ENCODE data around the gene HIRA. TPM values are rescaled to one million over a fixed set of nuclear protein-coding genes. Genes with fewer than 3 reads are reported as not detected.

Gene HIRA
- total RNA-seq, 1 experiment from 2014 or later = 51.0 TPM

GRCh38 chr22:19393704-19394103 is 37.8 kb downstream of the HIRA start (continued):
- TF ChIP-seq ZNF512 (CRISPR knock-in tag; IDR thresholded peaks at IDR 0.05; ENCODE audit: borderline replicate concordance) (no peak), ELF4 (CRISPR knock-in tag; IDR thresholded peaks at IDR 0.05; ENCODE audit: low read depth) (no peak), PRRX2 (CRISPR knock-in tag; IDR thresholded peaks at IDR 0.05) (no peak), ZNF138 (CRISPR knock-in tag; conservative IDR thresholded peaks at IDR 0.05) (no peak), FOXP1 (CRISPR knock-in tag; IDR thresholded peaks at IDR 0.05; ENCODE audit: borderline replicate concordance) (no peak)

- H3K27ac Mint-ChIP-seq = no peak overlapping the region
- DNase-seq (ENCODE audit: low spot score) = no peak
- CTCF ChIA-PET = no interaction called here
Observed at GRCh38 chr22:19387575-19387974, 44.0 kb downstream of the HIRA start.

More at GRCh38 chr22:19387575-19387974, 44.0 kb downstream of the HIRA start:
- no peaks in the 10 kb centered on the region for H3K4me1 Mint-ChIP-seq
- no peaks in the 10 kb centered on the region for H3K27me3 Mint-ChIP-seq (ENCODE audit: low read depth)
- no peak for ATAC-seq
- no peak for TF ChIP-seq ZNF219 (CRISPR knock-in tag; IDR thresholded peaks at IDR 0.05; ENCODE audit: borderline replicate concordance)
- no peak for TF ChIP-seq TEAD1 (CRISPR knock-in tag; IDR thresholded peaks at IDR 0.05)
- no peak for TF ChIP-seq ATF6 (CRISPR knock-in tag; IDR thresholded peaks at IDR 0.05)
- TF ChIP-seq GABPB1 (CRISPR knock-in tag; IDR thresholded peaks at IDR 0.05) = no peak
- TF ChIP-seq CREB1 (CRISPR knock-in tag; IDR thresholded peaks at IDR 0.05) = no peak
- TF ChIP-seq ZNF138 (CRISPR knock-in tag; conservative IDR thresholded peaks at IDR 0.05) = no peak
- TF ChIP-seq ZNF317 (CRISPR knock-in tag; IDR thresholded peaks at IDR 0.05; ENCODE audit: borderline replicate concordance, low read depth) = no peak
- TF ChIP-seq JUN (CRISPR knock-in tag; IDR thresholded peaks at IDR 0.05) = no peak
- TF ChIP-seq OVOL2 (CRISPR knock-in tag; IDR thresholded peaks at IDR 0.05; ENCODE audit: borderline replicate concordance) = no peak
- TF ChIP-seq NFYB (CRISPR knock-in tag; conservative IDR thresholded peaks at IDR 0.05; ENCODE audit: low read depth) = no peak
- no peak for TF ChIP-seq NR1H2 (CRISPR knock-in tag; IDR thresholded peaks at IDR 0.05)
- no peak for TF ChIP-seq PRDM15 (CRISPR knock-in tag; IDR thresholded peaks at IDR 0.05)
- TF ChIP-seq AFF4 (CRISPR knock-in tag; IDR thresholded peaks at IDR 0.05; ENCODE audit: borderline replicate concordance) = no peak
- no peak for TF ChIP-seq NR3C1 (CRISPR knock-in tag; conservative IDR thresholded peaks at IDR 0.05; ENCODE audit: low read depth)
- TF ChIP-seq MAX (CRISPR knock-in tag; IDR thresholded peaks at IDR 0.05) = no peak
- no peak for TF ChIP-seq ZBTB21 (CRISPR knock-in tag; IDR thresholded peaks at IDR 0.05; ENCODE audit: borderline replicate concordance)
- no peak for TF ChIP-seq KAT7 (CRISPR knock-in tag; IDR thresholded peaks at IDR 0.05; ENCODE audit: borderline replicate concordance)
- POLR2A ChIA-PET = no interaction called here
- H3K36me3 Mint-ChIP-seq = peaks cover 73% of the 10 kb centered on the region
- H3K4me3 Mint-ChIP-seq = no peak overlapping the region
- H3K9me3 Mint-ChIP-seq = no peaks in the 10 kb centered on the region
